ENCODE results near the gene FOXP1. TPM values are rescaled to one million over a fixed set of nuclear protein-coding genes. Genes with fewer than 3 reads are reported as not detected.

FOXP1 gene
- total and polyA plus RNA-seq, 3 donors from 2014 or later, result 37.8 to 105 (median 75.9) TPM

- 88 to 90% methylated on average over 5 of the region's 5 CpGs for WGBS, 2 donors
- intact Hi-C loops (cut with DNase I; ENCODE audit: low total_unique reads), result no loop called here
- no peaks in the 10 kb centered on the region for H3K36me3 ChIP-seq (ENCODE audit: low read depth, missing control alignments)
- TF ChIP-seq POLR2A (IDR thresholded peaks at IDR 0.05), result no peak
- no peak for TF ChIP-seq CTCF (IDR thresholded peaks at IDR 0.05)
- H3K9me3 ChIP-seq, result no peaks in the 10 kb centered on the region
- no peak overlapping the region for H3K27ac ChIP-seq
- no peak for DNase-seq
- H3K27me3 ChIP-seq, result no peaks in the 10 kb centered on the region
- no peaks in the 10 kb centered on the region for H3K4me1 ChIP-seq
- no peak overlapping the region for H3K4me3 ChIP-seq
These were observed 529.2 kb downstream of the FOXP1 start for GRCh38 chr3:71054312-71054711.

- H3K27me3 ChIP-seq, result no peaks in the 10 kb centered on the region
- no peak overlapping the region for H3K4me3 ChIP-seq
- TF ChIP-seq POLR2A (IDR thresholded peaks at IDR 0.05), result no peak
- TF ChIP-seq CTCF (IDR thresholded peaks at IDR 0.05), result no peak
- no peaks in the 10 kb centered on the region for H3K4me1 ChIP-seq
- H3K9me3 ChIP-seq, result no peaks in the 10 kb centered on the region
- 91 to 95% methylated on average over 4 of the region's 4 CpGs for WGBS, 2 donors
- H3K36me3 ChIP-seq (ENCODE audit: low read depth, missing control alignments), result no peaks in the 10 kb centered on the region
- DNase-seq, result no peak
- intact Hi-C loops (cut with DNase I; ENCODE audit: low total_unique reads), result no loop called here
- H3K27ac ChIP-seq, result no peak overlapping the region
These were observed 530.0 kb downstream of the FOXP1 start for GRCh38 chr3:71053495-71053894.

GRCh38 chr3:71052716-71053115 lies 530.8 kb downstream of the FOXP1 start:
- Histone ChIP-seq H3K9me3 (no peaks in the 10 kb centered on the region), H3K27ac (no peak overlapping the region), H3K4me3 (no peak overlapping the region), H3K36me3 (ENCODE audit: low read depth, missing control alignments) (no peaks in the 10 kb centered on the region), H3K27me3 (no peaks in the 10 kb centered on the region), H3K4me1 (no peaks in the 10 kb centered on the region)
- WGBS, 2 donors, result 81 to 88% methylated on average over 5 of the region's 5 CpGs
- intact Hi-C loops (cut with DNase I; ENCODE audit: low total_unique reads), result no loop called here
- no peak for TF ChIP-seq CTCF (IDR thresholded peaks at IDR 0.05)
- no peak for TF ChIP-seq POLR2A (IDR thresholded peaks at IDR 0.05)
- no peak for DNase-seq

GRCh38 chr3:71051893-71052687 lies 531.4 kb downstream of the FOXP1 start:
- Histone ChIP-seq H3K9me3 (no peaks in the 10 kb centered on the region), H3K27ac (no peak overlapping the region), H3K36me3 (ENCODE audit: low read depth, missing control alignments) (no peaks in the 10 kb centered on the region), H3K27me3 (no peaks in the 10 kb centered on the region), H3K4me3 (no peak overlapping the region), H3K4me1 (no peaks in the 10 kb centered on the region)
- TF ChIP-seq POLR2A (IDR thresholded peaks at IDR 0.05), result no peak
- TF ChIP-seq CTCF (IDR thresholded peaks at IDR 0.05), result no peak
- WGBS, 2 donors, result 70 to 74% methylated on average over 7 of the region's 7 CpGs
- intact Hi-C loops (cut with DNase I; ENCODE audit: low total_unique reads), result no loop called here
- DNase-seq, result no peak

- no peaks in the 10 kb centered on the region for H3K36me3 ChIP-seq (ENCODE audit: low read depth, missing control alignments)
- 76 to 78% methylated on average over 5 of the region's 5 CpGs for WGBS, 2 donors
These were observed 532.3 kb downstream of the FOXP1 start for GRCh38 chr3:71051259-71051595.

More at GRCh38 chr3:71051259-71051595, 532.3 kb downstream of the FOXP1 start:
- DNase-seq, result no peak
- no peaks in the 10 kb centered on the region for H3K27me3 ChIP-seq
- intact Hi-C loops (cut with DNase I; ENCODE audit: low total_unique reads), result no loop called here
- H3K4me1 ChIP-seq, result no peaks in the 10 kb centered on the region
- no peak overlapping the region for H3K4me3 ChIP-seq
- no peaks in the 10 kb centered on the region for H3K9me3 ChIP-seq
- no peak for TF ChIP-seq POLR2A (IDR thresholded peaks at IDR 0.05)
- TF ChIP-seq CTCF (IDR thresholded peaks at IDR 0.05), result no peak
- H3K27ac ChIP-seq, result no peak overlapping the region
